ENCODE measurements around the gene PPARD. TPM values are rescaled to one million over a fixed set of nuclear protein-coding genes. Genes with fewer than 3 reads are reported as not detected.

The PPARD gene
- total RNA-seq, 1 donor from 2014 or later = 33.8 TPM

- peaks cover 21% of the 10 kb centered on the region for H3K36me3 Mint-ChIP-seq (ENCODE audit: unreplicated experiment)
- TF ChIP-seq CTCF (IDR thresholded peaks at IDR 0.05) = no peak
- peak overlapping the region; percentile 86 for H3K27ac Mint-ChIP-seq (ENCODE audit: unreplicated experiment)
- H3K4me3 Mint-ChIP-seq (ENCODE audit: unreplicated experiment) = no peak overlapping the region
- no peaks in the 10 kb centered on the region for H3K9me3 Mint-ChIP-seq (ENCODE audit: unreplicated experiment)
- H3K4me1 Mint-ChIP-seq (ENCODE audit: unreplicated experiment) = peaks cover 58% of the 10 kb centered on the region
- H3K27me3 Mint-ChIP-seq (ENCODE audit: unreplicated experiment) = no peaks in the 10 kb centered on the region
- no peak for DNase-seq (ENCODE audit: extremely low spot score, unreplicated experiment)
Observed at GRCh38 chr6:35359744-35360348, 17.5 kb downstream of the PPARD start.

- Mint-ChIP-seq H3K27me3 (ENCODE audit: unreplicated experiment) (no peaks in the 10 kb centered on the region), H3K36me3 (ENCODE audit: unreplicated experiment) (peaks cover 17% of the 10 kb centered on the region), H3K4me1 (ENCODE audit: unreplicated experiment) (peaks cover 61% of the 10 kb centered on the region), H3K9me3 (ENCODE audit: unreplicated experiment) (no peaks in the 10 kb centered on the region), H3K4me3 (ENCODE audit: unreplicated experiment) (no peak overlapping the region), H3K27ac (ENCODE audit: unreplicated experiment) (peak overlapping the region; percentile 86)
- TF ChIP-seq CTCF (IDR thresholded peaks at IDR 0.05) = no peak
- no peak for DNase-seq (ENCODE audit: extremely low spot score, unreplicated experiment)
Observed at GRCh38 chr6:35360349-35361138, 18.2 kb downstream of the PPARD start.

GRCh38 chr6:35362200-35362599, 19.8 kb downstream of the PPARD start:
- Mint-ChIP-seq H3K9me3 (ENCODE audit: unreplicated experiment) (no peaks in the 10 kb centered on the region), H3K4me1 (ENCODE audit: unreplicated experiment) (peaks cover 67% of the 10 kb centered on the region), H3K4me3 (ENCODE audit: unreplicated experiment) (no peak overlapping the region), H3K36me3 (ENCODE audit: unreplicated experiment) (peaks cover 7% of the 10 kb centered on the region), H3K27me3 (ENCODE audit: unreplicated experiment) (no peaks in the 10 kb centered on the region), H3K27ac (ENCODE audit: unreplicated experiment) (peak overlapping the region; percentile 31)
- no peak for DNase-seq (ENCODE audit: extremely low spot score, unreplicated experiment)
- TF ChIP-seq CTCF (IDR thresholded peaks at IDR 0.05) = no peak

GRCh38 chr6:35363293-35363750, 21.0 kb downstream of the PPARD start:
- H3K9me3 Mint-ChIP-seq (ENCODE audit: unreplicated experiment) = no peaks in the 10 kb centered on the region
- no peak for DNase-seq (ENCODE audit: extremely low spot score, unreplicated experiment)
- peaks cover 68% of the 10 kb centered on the region for H3K4me1 Mint-ChIP-seq (ENCODE audit: unreplicated experiment)
- H3K27me3 Mint-ChIP-seq (ENCODE audit: unreplicated experiment) = no peaks in the 10 kb centered on the region
- peak overlapping the region; percentile 96 for H3K27ac Mint-ChIP-seq (ENCODE audit: unreplicated experiment)
- peaks cover 4% of the 10 kb centered on the region for H3K36me3 Mint-ChIP-seq (ENCODE audit: unreplicated experiment)
- H3K4me3 Mint-ChIP-seq (ENCODE audit: unreplicated experiment) = peak overlapping the region; percentile 14
- no peak for TF ChIP-seq CTCF (IDR thresholded peaks at IDR 0.05)

- H3K4me1 Mint-ChIP-seq (ENCODE audit: unreplicated experiment) = peaks cover 70% of the 10 kb centered on the region
- DNase-seq (ENCODE audit: extremely low spot score, unreplicated experiment) = no peak
- no peaks in the 10 kb centered on the region for H3K27me3 Mint-ChIP-seq (ENCODE audit: unreplicated experiment)
- H3K27ac Mint-ChIP-seq (ENCODE audit: unreplicated experiment) = peak overlapping the region; percentile 41
- TF ChIP-seq CTCF (IDR thresholded peaks at IDR 0.05) = no peak
- no peaks in the 10 kb centered on the region for H3K9me3 Mint-ChIP-seq (ENCODE audit: unreplicated experiment)
- peaks cover 7% of the 10 kb centered on the region for H3K36me3 Mint-ChIP-seq (ENCODE audit: unreplicated experiment)
- H3K4me3 Mint-ChIP-seq (ENCODE audit: unreplicated experiment) = no peak overlapping the region
Observed at GRCh38 chr6:35365594-35366203, 23.3 kb downstream of the PPARD start.
